Stimulated activated CD8-positive, alpha-beta memory T cell treated with anti-CD3 and anti-CD28 coated beads, Interleukin-15, amount 100 ng/mL, for 1 hour (primary cell): ENCODE results near the gene AVEN.

Experiments used
- DNase-seq: peaks from one replicate; pipeline ENCODE4 v3.0.0-alpha.2; 2020; ENCODE audit warnings: low read depth

The AVEN gene

DNA sequence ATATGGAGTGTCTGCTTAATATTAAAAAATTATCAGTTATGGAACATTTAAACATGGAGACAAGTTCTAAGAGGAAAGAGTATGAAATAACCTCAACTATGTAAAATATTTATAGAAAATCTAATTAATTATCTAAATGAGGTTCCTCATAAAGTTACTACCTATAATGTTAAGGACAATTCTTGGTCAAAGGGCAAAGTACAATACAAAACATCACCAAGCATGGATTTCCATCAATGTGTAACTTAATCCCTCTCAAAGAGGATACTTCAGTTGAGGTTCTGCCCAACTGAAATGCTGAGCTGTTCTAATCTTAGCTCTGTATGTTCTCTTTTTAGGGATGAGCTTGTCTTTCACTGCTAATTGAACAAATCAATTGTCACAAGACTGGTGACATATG is 126.7 kb downstream of the AVEN start:
- no peak for DNase-seq

DNA sequence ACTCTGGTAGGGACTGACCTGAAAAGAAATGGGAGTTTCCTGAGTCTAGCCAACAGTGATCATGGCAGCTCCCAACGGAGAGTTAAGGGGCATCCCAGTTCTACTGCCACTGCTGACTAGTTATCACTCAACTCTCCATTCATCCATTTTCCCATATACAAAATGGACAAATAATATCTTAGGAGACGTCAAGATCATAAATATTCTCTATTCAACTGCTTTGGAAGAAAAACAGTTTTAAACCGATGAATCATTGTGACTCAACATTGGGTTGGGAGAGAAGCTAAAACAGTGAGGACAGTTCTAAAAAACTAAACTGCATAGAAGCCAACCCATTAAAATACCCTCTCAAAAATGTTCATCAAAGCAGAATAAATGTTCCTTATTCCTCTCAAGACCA is 128.3 kb downstream of the AVEN start:
- DNase-seq, result no peak

DNA sequence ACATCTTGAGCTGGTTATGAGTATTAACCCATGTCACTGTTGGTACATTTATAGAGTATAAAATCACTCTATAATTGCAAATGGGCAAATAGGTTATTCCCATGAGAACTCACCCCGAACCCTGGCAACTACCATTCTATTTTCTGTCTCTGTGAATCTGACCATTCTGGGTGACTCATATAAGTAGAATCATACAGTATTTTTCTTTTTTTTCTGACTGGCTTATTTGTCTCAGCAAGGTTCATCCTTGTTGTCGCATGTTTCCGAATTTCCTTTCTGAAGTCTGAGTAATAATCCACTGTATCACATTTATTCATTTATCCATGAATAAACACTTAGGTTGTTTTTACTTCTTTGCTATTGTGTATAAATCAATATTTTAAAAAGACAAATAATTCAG is 130.6 kb downstream of the AVEN start:
- DNase-seq, result no peak

DNA sequence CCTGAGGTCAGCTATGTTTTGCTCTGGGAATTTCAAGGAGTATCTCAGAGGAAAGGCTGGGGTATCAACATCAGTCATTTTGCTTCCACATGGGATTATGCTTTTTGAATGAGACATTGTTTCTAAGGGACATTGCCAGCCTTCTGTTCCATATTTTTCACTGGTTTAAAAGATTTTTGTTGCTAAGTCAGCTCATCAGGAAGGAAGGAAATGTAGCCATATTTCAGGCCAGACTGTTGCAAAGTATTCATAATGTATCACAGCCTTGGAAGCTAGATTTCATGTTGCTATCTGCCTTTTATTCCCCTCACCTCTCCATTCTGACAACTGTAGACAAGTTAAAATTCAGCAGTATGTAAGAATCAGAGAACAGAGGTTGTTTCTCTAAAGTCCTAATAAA is 131.7 kb downstream of the AVEN start:
- no peak for DNase-seq

DNA sequence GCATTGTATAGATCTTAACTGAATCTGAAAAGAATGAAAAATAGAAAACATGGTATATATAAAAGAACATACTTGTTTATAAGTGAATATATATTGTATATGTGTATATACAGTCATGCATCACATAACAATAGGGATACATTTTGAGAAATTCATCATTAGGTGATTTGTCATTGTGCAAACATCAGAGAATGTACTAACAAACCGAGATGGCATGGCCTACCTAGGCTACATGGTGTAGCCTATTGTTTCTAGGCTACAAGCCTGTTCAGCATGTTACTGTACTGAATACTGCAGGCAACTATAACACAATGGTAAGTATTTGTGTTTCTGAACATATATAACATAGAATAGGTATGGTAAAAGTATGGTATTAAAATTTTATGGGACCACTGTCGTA is 135.3 kb downstream of the AVEN start:
- no peak for DNase-seq

DNA sequence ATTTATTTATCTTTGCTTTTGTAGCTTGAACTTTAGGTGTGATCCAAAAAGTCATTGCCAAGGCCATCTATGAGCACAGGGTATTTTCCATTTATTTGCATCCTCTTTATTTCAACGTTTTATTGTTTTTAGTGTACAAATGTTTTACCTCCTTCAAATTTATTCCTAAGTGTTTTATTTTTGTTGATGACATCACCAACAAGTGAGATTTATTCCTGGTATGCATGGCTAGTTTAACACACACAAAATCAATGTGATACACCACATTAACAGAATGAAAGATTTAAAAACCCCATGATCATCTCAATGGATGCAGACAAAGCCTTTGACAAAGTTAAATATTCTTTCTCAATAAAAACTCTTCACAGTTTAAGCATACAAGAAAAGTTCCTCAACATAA is 137.0 kb downstream of the AVEN start:
- no peak for DNase-seq

DNA sequence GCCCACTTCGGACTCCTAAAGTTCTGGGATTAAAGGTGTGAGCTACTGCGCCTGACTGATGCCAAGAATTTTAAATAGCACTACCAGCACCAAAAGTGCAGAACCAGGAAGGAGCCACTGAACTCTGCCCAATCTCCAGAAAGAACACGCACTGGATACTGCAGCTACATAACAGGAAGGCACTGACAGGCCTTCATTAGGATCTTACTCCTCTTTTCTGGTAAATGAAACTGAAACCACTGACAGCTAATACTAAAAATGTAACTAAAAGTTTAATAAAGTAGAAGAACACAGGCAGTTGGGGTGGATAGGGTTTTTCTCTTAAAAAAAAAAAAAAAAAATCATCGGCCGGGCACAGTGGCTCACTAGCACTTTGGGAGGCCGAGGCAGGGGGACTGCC is 144.8 kb downstream of the AVEN start:
- DNase-seq, result no peak

DNA sequence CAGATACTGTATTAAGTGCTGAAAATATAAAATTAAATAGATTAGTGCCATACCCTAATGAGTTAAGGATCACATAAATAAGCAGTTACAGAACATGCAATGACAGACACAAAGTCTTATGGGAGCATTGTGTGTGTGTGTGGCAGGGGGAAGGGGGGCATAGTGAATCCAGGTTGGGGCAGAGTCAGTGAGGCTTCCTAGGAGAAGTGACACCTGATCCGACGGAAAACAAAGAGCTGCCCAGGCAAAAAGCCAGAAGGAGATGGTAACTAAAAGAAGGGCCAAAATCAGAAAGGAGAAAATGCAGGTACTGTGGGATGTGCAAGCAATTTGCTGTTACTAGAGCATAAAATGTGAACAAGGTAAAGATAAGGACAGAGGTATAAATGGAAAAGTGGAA is 150.8 kb downstream of the AVEN start:
- no peak for DNase-seq

DNA sequence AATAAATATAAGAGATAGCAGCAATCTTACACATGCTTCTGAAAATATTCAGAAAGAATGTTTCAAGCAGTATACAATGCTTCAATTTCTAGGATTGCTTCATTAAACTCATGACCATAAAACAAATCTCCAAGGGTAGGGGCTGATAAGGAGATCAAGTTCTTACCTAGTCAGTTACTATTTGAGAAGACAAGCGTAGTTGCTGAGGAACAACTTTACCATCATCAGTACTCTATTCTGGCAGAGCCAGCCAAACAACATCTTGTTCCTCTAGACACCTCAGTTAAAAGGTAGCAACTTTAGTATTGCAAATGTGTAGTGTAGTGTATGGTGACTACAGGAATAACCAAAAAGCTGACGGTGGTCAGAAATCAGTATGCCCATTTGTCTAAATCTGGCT is 156.1 kb downstream of the AVEN start:
- no peak for DNase-seq

DNA sequence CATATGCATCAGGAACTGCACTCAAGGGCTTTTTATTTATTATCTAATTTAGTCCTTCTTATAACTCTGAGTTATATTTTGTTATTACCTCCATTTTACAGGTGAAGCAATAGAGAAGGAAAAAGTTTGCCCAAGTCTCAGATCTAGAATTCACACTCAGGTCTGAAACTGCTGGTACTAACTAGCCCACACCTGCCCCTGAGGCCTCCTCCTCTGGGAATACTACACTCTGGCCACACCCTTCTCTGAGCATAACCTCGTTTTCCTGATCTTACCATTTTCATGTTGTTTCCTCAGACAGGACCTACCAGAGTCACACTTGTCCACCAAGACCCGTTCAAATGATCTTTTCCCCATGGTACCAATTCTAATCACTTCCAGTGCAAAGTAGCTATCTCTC is 164.8 kb downstream of the AVEN start:
- no peak for DNase-seq

DNA sequence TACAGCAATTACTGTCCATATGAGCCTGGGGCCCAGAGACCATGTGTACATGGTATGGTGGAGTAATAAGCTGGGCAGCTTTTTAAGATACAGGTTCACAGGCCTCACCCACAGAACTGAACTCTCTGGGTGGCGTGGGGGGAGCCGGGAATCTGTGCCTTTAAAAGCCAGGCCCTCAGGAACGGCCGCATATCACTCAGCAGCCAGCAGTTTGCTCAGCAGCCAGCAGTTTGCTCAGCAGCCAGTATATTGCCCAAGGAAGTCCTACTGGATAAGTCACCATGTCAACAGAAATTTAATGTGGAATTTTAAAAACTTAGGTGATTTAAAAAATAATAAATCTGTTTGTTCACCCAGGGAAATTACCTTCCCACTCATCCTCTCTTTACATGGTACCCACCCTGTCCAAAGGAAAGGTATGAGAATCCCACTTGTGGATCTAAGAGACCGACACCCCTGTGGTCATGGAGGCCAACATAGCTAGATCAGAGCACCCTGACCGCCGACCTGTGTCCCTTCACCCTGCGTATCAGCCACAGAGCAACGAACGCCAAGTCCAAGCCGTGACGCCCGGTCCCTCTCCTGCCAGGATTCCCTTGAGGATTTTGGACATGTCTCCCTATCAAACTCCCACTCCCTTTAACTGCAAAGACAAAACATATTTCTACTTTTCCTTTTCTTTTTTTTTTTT is 166.4 kb downstream of the AVEN start:
- no peak for DNase-seq

DNA sequence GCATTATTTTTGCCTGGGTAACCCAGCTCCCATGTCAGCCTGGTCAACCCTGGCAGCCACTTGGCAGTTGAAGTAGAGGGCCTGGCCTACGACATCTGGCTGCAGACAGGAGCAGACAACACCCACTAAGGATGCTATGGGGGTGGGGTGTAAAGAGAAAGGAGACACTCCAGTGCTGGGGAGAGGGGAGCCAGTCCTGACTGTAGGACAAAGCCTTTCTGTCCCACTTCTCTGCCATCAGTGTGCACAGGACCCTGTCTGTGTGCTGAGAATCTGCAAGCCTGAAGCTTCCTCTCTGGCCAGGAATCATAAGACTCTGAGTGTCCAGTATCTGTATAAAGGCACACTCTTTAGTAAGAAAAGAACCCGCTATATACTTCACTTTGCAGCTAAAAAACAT is 167.0 kb downstream of the AVEN start:
- DNase-seq, result no peak

DNA sequence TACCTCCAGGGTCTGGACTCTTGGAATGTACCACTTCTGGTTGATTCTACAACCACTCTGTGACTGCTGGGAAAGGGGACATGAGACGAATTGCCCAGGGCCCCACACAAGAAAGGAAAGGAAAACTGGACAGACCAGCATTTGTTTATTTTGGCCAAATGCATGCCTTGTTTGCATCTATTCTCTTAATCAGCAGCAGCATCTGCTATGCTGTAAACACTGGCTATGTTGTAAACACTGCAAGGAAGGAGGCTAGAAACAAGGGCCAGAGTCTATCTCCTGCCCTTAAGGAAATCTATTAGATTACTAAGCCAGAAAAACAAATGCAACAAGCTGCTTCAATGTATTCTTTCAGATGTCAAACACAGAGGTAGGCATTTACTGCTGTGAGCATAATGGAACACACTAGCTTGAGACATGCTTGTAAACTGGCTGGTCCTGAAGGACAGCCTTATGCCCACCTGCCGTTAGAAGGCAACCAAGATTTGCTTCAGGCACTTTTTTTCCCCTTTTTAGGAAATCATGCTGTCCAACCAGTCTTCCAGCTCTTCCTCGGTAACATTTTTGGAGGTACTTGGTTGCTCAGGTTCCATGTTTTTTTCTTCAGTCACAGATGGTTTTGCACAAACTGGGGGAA is 172.8 kb downstream of the AVEN start:
- no peak for DNase-seq

DNA sequence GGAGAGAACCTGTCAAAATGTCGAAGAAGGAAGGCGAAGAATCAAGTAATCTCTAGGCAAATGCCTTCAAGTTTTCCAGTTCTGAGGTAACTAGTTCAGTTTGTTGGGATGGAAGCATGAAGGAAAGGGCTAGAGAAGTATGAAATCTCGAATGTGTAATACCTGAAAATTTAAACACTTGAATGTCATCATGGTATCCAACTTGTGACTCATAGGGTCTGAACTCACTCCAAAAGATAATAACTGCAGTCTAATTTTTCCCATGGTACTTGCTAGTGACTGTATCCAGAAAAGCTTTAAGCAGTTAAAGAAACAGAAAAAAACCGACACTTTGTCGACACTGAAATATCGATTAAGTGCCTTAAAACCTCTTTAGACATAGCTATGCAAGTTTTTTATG is 173.6 kb downstream of the AVEN start:
- no peak for DNase-seq

DNA sequence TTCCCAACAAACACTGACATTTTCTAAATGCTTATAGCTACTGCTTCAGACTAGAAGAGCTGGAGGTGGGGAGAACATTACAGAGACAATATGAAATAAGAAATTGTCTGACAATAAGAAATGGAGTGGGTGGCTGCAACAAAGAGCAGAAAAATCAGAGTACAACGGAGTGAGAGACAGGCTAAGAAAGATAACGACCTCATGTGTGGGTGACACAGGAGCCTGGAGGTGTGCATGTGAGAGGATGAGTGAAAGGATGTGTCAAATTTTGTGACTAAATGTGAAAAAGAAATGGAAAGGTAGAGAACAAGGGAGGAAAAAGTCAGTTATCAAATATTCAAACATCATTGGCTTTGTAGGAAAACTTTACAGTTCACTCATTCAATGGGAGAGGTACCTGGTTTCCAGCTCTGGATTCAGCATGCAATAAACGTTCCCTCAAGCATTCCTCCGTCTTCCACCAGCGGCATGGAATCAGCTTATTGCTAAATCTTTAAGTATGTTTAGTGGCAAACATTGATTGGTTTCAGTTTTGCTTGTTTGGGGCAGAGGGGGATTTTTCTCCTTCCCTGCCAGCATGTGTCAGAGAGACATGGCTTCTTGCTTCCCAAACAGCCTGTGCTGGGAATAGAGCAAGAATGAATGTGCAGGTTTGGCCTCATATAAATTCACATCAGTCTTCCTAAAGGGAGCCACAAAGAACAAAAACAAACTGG is 174.5 kb downstream of the AVEN start:
- DNase-seq, result no peak

DNA sequence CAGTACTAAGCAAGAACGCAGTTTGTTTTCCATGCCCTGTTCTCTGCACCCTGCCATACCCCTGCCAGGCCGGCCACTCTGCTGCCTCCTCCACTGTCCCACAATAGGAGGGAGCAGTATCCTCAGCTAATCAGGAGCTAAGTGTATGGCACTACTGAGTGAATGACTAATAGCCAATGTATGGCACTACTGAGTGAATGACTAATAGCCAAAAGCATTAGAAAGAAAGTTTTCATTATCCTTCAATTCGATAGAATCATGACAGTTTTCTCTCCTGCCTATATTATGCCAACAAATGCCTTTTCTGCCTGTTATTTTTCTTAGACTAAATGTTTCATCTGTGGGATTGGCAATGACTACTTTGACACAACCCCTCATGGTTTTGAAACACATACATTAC is 178.2 kb downstream of the AVEN start:
- DNase-seq, result no peak

DNA sequence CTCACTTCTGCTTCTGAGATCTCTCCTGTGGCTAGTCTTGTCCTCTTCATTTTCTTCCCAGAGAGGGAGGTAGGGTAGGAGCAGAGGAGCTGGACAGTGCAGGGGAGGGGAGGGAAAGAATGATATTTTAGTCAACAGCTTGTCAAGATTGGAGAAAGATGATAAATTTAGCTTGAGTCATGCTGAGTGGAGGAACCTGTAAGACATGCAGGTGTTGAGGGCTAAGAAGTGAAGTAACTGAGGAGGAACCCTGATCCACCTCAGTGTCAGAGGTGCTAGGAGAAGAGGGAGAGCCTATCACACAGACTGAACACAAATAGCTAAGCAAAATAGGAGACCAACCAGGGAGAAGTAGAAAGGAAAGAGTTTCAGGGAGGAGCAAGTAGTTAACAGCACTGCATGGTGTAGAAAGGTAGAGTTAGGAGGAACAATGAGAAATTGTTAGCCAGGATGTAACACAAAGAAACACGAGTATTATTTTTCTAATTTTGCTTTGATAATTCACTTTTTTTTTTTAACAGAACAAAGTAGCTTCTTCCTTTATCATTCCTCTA is 178.9 kb downstream of the AVEN start:
- DNase-seq, result no peak

DNA sequence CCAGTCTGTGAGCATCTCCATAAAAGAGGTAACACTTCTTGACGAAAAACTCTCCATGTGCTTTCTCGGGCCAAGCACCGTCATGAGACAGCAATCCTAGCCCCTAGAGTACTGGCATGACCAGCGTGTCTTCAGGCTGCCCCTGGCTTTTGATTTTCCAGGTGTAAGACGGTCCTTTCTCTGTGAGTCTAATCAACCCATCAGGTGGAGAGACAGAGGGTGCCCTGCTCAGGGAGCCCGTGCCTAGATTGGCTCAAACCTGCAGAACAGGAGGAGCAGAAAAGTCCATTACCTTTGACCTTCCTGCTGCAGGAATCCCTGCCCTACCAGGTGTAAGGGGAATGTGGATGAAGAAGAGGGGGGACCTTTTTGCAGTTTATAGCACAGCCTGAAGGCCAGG is 180.2 kb downstream of the AVEN start:
- DNase-seq, result no peak

DNA sequence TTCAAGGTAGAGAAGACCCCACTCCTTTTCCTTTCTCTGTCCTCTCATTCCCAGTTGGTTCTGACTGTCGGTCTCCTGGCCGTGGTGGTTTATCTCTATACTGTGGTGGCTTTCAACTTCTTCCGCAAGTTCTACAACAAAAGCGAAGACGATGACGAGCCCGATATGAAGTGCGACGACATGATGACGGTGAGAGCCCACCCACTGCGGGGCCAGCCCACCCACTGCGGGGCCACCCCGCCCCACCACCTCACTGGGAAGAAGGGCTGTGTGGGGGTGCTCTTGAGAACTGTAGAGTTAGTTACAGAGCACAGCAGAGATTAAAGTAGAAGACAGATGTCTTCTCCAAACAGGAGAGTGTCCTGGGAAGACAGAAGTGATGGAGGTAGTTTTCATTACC is 181.3 kb downstream of the AVEN start:
- DNase-seq, result no peak

DNA sequence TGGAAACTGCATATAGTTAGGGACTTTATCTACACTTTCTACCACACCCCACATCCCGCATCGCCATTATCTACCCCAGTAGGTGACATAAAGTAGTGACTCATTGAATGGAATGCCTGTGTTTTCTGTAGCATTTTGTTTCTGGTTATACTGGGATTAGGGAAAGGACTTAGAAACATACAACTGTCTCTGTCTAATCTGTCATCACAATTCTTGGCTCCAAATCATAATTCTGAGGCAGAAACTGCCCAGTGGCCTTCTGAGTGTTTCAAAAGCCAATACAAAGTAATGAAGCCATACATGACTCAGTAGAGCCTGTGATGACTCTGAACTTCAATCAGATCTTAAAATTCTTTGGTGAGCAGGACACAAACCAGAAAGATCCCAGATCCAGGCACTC is 186.4 kb downstream of the AVEN start:
- DNase-seq, result no peak

DNA sequence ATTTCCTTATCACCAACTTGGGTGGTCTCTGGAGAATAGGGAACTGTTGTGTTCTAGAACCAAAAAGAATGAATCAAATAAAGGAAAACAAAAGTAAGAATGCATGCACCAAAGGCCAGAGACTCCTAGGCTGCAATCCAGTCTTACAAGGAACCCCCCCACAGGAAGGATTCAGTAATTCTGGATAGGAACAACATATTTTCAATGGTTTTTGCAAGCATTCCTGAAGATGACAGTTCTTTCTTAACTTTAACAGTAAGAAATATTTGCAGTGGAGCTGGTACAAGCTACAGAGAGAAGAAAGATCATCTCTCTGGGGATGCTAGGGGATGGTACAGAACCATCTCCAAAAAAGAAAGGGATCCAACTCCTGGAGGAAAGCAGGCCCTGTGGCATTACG is 186.9 kb downstream of the AVEN start:
- no peak for DNase-seq

DNA sequence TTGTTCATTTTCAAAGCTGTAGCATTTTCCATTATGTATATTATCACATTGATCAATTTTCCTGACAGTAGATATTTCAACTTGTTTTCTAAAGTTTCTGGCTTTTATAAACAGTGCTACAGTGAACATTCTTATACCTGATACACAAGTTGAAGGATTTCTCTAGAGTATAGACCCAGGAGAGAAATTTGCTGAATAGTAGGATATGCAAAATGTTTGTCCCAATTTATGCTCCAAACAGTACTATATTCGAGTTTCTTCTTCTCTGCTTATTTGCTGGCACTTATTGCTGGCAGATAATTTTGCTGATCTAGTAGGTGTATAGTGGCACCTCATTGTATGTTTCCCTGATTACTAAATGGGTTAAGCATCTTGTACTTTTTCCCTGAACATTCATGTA is 187.9 kb downstream of the AVEN start:
- DNase-seq, result no peak

DNA sequence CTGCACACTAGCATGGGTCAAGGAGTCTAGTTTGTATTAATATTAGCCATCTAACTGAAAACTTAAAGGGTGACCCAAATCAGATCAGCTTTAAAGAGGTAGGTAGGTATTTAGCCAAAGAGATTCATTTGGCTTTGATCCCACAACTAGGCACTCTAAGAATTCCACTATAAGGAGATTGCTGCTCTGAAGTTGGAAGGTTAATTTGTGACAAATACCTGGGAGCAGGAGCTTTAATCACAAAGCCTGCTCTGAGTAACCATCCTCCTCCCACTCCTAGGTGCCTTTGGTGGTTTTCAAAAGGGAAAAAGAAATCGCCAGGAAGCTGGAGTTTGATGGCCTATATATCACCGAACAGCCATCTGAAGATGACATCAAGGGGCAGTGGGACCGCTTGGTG is 191.0 kb downstream of the AVEN start:
- no peak for DNase-seq
